ENCODE measurements around the gene TWF1. TPM values are rescaled to one million over a fixed set of nuclear protein-coding genes. Genes with fewer than 3 reads are reported as not detected.

Gene TWF1
- total and polyA plus RNA-seq, 2 of the 8 experiments (the other 6 are each of a cell fraction or from before 2014, with no cell fraction given): 7.6 to 27.9 TPM

DNA sequence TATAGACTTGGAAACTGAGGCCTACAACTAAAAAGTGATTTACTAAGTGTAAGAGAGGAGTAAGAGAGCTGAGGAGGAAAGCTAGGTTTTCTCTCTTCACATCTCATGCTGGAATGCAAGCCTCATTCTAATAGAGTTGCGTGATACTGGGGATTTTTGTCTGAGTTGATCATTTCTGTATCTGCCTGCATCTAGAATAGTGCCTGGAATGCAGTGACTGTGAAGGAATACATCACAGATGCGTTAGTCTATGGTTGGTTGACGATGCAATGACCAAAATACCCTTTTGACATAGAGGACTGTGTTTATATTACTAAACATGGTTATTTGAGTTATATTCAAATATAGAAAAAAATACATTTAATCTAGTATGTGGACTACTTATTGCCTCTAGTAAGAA lies 20.6 kb upstream of the TWF1 start:
- H3K9ac ChIP-seq (replicated peaks in 1 of 4; ENCODE audit: extremely low read depth in 1 of 4, low read depth in 3 of 4, low read length in 3 of 4): no peak overlapping the region
- no peak overlapping the region for H4K5ac ChIP-seq (ENCODE audit: insufficient read length, low read depth, low read length)
- FAIRE-seq: no peak
- no peak overlapping the region for H2AFZ ChIP-seq (ENCODE audit: low read length)
- WGBS, 2 experiments (ENCODE audit: extremely low coverage in 1 of 2, insufficient coverage in 1 of 2, insufficient read length in 1 of 2, insufficient replicate concordance in 2 of 2, low coverage in 1 of 2, low lambda C conversion rate in 2 of 2, missing lambda C conversion rate in 1 of 2): 100% methylated on average over 3 of the region's 3 CpGs; no CpG with 5 or more reads in 1 of the 2 experiments
- H3K9me3 ChIP-seq (ENCODE audit: insufficient read depth in 2 of 2, low read depth in 1 of 2, low read length in 1 of 2): no peaks in the 10 kb centered on the region
- no peak overlapping the region for H3K56ac ChIP-seq (replicated peaks; ENCODE audit: insufficient read length, low read depth, low read length)
- no peak overlapping the region for H3K27ac ChIP-seq (ENCODE audit: low read depth, low read length)
- H2BK12ac ChIP-seq (ENCODE audit: low read depth, low read length): no peak overlapping the region
- no peaks in the 10 kb centered on the region for H3K36me3 ChIP-seq (ENCODE audit: control insufficient read depth in 2 of 4, insufficient read depth in 4 of 4, low read length in 3 of 4)
- H3K79me2 ChIP-seq (ENCODE audit: control insufficient read depth in 1 of 2, insufficient read depth in 2 of 2, low read length in 2 of 2): no peaks in the 10 kb centered on the region
- H3K18ac ChIP-seq (ENCODE audit: extremely low read depth, low read length): no peak overlapping the region
- H3K27me3 ChIP-seq (replicated peaks in 1 of 4; ENCODE audit: control insufficient read depth in 3 of 4, extremely low read depth in 1 of 4, insufficient read depth in 3 of 4, low read length in 3 of 4): no peaks in the 10 kb centered on the region
- no peaks in the 10 kb centered on the region for H4K20me1 ChIP-seq (replicated peaks in 1 of 2; ENCODE audit: control insufficient read depth in 1 of 2, insufficient read depth in 2 of 2, low read length in 2 of 2)
- H3K4ac ChIP-seq (replicated peaks; ENCODE audit: insufficient read length, low read depth, low read length): no peak overlapping the region
- no peak overlapping the region for H3K4me2 ChIP-seq (ENCODE audit: insufficient read depth in 1 of 2, low read depth in 2 of 2, low read length in 2 of 2)
- no peaks in the 10 kb centered on the region for H3K79me1 ChIP-seq (ENCODE audit: low read depth, low read length)
- no peak overlapping the region for H2BK5ac ChIP-seq (ENCODE audit: low read depth, low read length)
- H2BK15ac ChIP-seq (ENCODE audit: low read length): no peak overlapping the region
- no peak overlapping the region for H2BK120ac ChIP-seq (replicated peaks; ENCODE audit: low read depth, low read length)
- ChIA-PET CTCF (ENCODE audit: partially characterized antibody) (interaction anchor here (0.6 to 1.2 kb wide), 4 partner anchors 13 to 59 kb away, joined by 3 to 4 read pairs (median 3); no protein-coding TSS in a partner anchor), POLR2A (ENCODE audit: partially characterized antibody) (no interaction called here)
- no peak overlapping the region for H3K23ac ChIP-seq (ENCODE audit: insufficient read length)
- no peaks in the 10 kb centered on the region for H3K23me2 ChIP-seq (ENCODE audit: low read depth, low read length)
- no peak overlapping the region for H3K4me3 ChIP-seq (ENCODE audit: extremely low read depth in 1 of 4, insufficient read depth in 2 of 4, low read depth in 3 of 4, low read length in 4 of 4)
- no peak for TF ChIP-seq POLR2A (IDR thresholded peaks at IDR 0.05; ENCODE audit: control extremely low read depth in 1 of 2, low read depth in 2 of 2, low read length in 2 of 2)
- TF ChIP-seq TAF1 (IDR thresholded peaks at IDR 0.05; ENCODE audit: low read depth, low read length): no peak
- no peak for TF ChIP-seq KDM1A (IDR thresholded peaks at IDR 0.05; ENCODE audit: borderline replicate concordance, low read length)
- TF ChIP-seq POLR2AphosphoS5 (IDR thresholded peaks at IDR 0.05; ENCODE audit: low read depth, low read length): no peak
- no peak for TF ChIP-seq KDM5A (IDR thresholded peaks at IDR 0.05; ENCODE audit: low read length)
- TF ChIP-seq SP2 (IDR thresholded peaks at IDR 0.05; ENCODE audit: low read length): no peak
- TF ChIP-seq TEAD4 (IDR thresholded peaks at IDR 0.05; ENCODE audit: low read depth, low read length): no peak
- TF ChIP-seq EZH2 (IDR thresholded peaks at IDR 0.05; ENCODE audit: low read depth, low read length, severe bottlenecking): no peak
- H3K4me1 ChIP-seq (replicated peaks in 1 of 4; ENCODE audit: control insufficient read depth in 3 of 4, insufficient read depth in 4 of 4, low read length in 3 of 4): no peaks in the 10 kb centered on the region
- H3K14ac ChIP-seq (ENCODE audit: insufficient read length): no peak overlapping the region
- H4K8ac ChIP-seq (ENCODE audit: extremely low read depth, insufficient read depth, low read length): no peak overlapping the region
- H4K91ac ChIP-seq (replicated peaks; ENCODE audit: insufficient read length, low read length): no peak overlapping the region
- no peak for DNase-seq (ENCODE audit: low read depth in 1 of 2, low spot score in 2 of 2)
- H2AK5ac ChIP-seq (ENCODE audit: low read depth, low read length): no peak overlapping the region
- H2BK20ac ChIP-seq (ENCODE audit: low read length): no peak overlapping the region

Measured in H1 (cell line).